Measurements from ENCODE around the gene EXOC1. TPM values are rescaled to one million over a fixed set of nuclear protein-coding genes. Genes with fewer than 3 reads are reported as not detected.

Gene EXOC1
- total RNA-seq, 1 donor from 2014 or later, result 75.8 TPM

DNA sequence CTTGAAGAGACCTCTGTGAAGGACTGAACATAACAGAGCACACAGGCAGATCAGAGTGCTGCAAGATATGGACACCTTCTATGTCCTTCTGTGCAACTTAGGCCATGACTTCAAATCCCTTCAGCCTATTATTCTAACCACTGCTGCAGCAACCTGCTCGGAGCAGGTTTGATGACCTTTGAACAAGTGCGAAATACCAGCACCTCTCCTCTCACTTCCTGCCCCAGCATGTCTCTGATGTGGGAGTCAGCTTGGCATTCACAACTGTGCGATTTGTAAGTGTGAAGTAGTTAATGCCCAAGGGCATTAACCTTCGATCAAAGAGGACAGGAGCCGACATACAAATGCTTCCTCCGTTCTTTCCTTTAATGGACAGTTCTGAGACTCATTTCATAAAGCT, 1.6 kb upstream of the EXOC1 start:
- DNase-seq (ENCODE audit: low spot score in 2 of 2) (no peak), FAIRE-seq (no peak)

DNA sequence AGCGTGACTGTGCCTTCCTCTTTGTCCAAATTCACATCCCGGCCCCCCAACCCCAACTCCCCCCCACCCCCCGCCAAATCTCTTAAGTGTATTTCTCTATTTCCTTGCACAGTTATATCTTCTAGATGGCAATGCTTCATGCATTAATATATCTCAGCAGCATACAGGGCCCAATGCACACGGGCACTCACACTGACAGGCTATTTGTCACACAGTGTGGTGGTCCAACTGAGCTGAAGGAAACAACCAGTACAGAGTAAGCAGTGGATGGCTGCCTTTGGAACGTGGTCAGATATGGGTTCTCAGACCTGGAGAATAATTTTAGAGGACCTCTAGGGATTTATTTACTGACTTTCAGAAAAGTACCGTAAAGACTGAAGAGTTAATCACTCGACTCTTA, 681 bp downstream of the EXOC1 start:
- DNase-seq (ENCODE audit: low spot score in 2 of 2) (no peak), FAIRE-seq (no peak)

DNA sequence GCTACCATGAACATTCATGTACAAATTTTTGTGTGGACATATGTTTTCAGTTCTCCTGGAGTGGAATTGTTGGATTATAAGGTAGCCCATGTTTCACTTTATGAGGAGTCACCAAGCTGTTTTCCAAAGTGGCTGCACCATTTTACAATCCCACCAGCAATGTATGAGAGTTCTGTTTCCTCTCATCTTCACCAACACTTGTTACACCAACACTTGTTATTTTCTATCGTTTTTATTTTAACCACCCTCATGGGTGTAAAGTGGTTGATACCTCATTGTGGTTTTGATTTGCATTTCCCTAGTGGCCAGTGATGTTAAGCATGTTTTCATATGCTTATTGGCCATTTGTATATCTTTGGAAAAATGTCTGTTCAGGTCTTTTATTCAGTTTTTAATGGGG, 4.1 kb downstream of the EXOC1 start:
- DNase-seq (ENCODE audit: low spot score in 2 of 2) (no peak), FAIRE-seq (no peak)

DNA sequence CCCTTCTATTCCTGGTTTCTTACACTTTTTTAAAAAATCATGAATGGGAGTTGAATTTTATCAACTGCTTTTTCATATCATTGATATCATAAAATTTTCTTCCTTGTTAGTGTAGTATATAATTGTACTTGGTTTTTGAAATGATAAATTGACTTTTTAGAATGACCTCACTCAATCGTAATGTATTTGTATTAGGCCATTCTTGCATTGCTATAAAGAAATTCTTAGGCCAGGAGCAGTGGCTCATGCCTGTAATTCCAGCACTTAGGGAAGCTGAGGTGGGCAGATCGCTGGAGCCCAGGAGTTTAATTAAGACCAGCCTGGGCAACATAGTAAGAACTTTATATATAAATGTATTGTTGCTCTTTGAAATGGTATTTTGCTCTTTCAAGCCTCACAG, 6.3 kb downstream of the EXOC1 start:
- DNase-seq (ENCODE audit: low spot score in 2 of 2), result no peak
- no peak for FAIRE-seq

DNA sequence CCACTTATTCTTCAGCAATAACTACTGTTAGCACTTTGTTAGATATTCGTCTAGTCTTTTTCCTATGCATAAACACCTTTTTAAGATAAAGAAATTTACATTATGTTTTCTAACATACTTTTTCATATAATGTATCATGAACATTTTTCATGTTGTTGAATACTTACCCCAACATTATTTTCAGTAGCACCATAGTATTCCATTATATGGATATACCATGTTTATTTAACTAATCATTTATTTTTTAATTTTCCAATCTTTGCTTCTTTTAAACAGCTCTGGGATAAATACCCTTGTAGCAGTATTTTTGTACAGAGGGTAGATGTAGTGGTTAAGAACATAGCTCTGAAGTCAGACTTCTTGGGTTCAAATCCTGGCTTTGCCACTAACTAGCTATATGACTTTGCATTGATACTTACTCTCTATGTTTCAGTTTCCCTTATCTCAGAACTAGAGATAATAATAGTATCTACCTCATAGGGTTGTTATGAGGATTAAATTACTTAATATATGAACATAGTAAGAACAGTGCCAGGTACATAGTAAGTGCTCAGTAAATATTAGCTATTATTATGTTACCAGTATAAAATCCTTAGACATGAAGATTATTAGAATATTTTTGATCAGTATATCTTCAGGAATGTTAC, 11.3 kb downstream of the EXOC1 start:
- no peak for FAIRE-seq

DNA sequence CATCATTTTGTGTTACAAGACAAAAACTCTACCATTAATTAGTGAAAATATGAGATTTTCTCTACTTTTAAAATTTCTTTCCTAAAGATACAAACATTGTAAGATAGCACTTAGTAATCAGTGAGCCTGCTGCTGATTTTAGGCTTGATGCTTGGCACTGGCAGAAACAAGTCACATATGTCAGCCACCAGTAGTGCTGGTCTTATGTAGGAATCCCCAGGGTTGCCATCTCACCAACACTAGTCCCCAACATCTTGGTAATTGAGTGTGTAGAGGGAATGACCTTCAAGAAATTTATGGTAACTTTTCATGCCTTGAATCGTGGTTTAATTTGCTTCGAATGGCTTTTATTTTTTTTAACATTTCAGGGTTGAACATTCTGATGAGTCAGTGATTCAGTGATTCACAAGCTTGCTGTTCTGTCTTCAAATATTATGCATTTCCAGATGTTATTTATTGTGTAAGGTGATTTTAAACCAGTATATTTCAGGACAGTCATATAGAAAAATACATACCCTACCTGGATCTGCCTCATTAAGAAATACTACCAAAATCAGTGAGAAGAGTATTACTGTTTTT, 11.9 kb downstream of the EXOC1 start:
- DNase-seq (ENCODE audit: low spot score in 2 of 2) (no peak), FAIRE-seq (no peak)

More for the DNA sequence above, 11.3 kb downstream of the EXOC1 start:
- no peak for DNase-seq (ENCODE audit: low spot score in 2 of 2)

DNA sequence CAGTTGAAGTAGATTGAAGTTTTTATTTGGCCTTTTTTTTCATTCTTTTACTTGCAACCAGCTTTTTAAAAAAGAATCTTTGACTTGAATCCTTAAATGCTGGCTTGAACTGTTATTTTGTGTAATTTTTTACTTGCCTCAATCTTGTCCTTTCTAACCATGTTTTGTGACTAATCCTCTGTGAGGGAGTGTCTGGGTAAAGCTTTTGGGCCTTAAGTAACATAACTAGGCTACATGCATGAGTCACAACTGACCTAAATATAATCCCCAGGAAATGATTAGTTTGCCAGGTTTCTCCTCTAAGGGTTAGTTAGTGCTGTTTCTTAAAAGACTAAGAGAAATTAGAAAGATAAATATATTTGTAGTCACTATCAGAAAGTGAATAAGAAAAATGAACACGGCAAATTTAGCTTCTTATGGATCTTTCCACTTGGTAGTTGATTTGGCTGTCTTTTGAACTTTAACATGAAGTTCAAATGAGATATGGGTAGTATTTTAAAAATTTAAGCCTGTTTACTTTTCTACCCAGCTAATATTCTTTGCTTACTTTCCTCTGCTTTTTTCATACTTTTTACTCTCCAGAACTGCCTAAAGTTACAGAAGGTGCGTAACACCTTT, 13.0 kb downstream of the EXOC1 start:
- DNase-seq (ENCODE audit: low spot score in 2 of 2) (no peak), FAIRE-seq (no peak)

DNA sequence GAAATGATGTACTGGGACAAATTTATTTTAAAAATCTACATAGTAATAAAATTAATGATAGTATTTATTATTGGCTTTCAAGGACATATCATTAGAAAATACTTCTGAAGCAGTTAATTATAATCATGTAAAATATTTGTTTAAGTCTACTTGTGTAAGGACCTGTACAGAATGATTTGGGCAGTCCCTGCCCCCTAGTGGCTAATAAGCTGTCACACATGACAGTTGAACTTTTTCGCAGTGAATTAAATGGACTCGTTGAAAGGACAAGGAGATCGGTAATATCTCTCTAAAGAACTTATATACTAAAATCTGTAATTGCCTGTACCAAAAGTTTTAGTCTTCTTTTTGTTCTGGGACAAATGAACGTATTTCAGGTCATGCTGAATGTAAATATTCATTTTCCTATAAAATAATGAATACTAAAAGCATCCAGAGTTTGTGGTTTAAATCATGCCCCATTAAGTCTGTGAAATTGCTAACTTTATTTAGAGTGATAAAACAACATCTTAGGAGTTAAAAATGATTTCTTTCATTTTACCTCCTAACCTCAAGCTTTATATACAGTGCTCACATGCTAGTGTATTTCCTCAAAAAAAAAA, 13.6 kb downstream of the EXOC1 start:
- FAIRE-seq (peak; percentile 78), DNase-seq (ENCODE audit: low spot score in 2 of 2) (no peak)

DNA sequence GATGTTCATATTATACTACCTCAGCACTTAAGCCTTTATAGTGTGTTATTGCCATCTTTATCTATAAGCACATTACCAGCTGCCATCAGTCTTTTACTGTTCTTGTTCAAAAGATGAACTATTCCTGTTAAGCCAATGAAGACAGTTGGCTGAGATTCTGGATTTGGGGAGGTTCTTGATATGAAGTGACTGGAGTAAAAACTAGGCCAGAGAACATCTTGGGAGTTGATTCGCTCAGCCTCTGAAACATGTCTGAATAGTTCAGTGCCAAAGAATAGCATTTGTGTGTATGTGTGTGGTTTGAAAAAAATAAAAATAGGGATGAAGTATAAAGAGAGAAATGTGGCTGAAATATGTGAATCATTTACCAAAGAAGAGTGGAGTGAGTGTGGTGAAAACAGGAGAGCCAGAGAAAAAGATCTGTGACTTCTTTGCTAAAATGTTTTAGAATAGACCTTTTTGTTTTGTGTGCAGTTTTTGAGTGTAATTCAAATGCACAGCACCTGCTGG, 15.2 kb downstream of the EXOC1 start:
- FAIRE-seq (no peak), DNase-seq (ENCODE audit: low spot score in 2 of 2) (no peak)

DNA sequence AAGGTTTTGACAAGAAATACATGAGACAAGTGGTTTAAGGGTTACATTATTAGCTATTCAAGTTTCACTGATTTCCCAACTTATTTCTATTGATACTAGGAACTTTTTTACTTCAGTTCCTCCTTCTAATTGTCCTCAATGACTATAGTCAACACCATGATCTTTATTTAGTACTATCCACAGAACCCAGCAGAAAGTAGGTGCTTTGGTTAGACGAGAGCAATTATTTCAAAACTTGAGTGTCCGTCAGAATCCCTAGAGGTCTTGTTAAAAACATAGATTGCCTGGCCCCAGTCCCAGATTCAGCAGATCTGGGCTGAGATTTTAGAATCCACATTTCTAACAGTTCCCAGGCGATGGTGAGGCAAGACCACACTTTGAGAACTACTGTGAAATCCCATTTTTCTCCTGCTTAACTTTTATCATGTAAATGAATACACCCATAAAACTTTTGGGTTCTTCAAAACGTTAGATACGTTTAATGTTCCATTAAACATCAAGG, 17.9 kb downstream of the EXOC1 start:
- FAIRE-seq, result no peak
- no peak for DNase-seq (ENCODE audit: low spot score in 2 of 2)

DNA sequence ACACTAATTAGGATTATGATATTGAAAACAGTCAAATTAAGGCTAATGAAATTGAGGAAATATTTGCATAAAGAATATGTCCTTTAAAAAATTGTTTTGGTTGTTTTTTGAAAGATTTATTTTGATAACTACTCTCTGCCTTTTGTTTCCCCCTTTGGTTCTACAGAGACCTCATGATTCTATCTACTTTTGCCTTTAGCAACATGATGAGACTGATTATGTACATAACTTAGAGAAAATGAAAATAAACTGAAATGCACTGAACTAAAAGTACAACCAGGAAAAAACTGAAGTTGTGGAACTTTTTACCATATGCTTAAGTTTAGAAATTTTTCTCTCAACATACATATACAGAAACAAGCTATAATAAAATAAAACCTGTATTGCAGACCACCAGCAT, 21.4 kb downstream of the EXOC1 start:
- FAIRE-seq, result no peak
- DNase-seq (ENCODE audit: low spot score in 2 of 2), result no peak

DNA sequence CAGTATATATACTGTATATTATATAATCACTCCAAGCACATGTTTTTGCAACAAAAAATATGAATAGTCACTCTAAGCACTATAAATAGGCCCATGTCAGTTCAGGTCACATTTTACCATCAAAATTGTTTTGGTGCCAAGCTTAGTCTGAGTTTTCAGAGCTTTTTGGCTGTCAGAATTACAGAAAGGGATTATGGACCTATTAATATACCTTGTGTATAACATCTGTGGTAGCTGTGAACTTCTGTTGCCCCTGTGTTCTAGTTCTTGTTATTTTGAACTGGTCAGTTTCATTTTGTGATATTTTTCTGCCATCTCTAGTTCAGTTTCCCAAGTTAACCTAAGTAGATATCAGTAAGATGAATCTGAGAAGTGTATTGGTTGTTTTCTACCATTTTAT, 22.9 kb downstream of the EXOC1 start:
- no peak for FAIRE-seq
- DNase-seq (ENCODE audit: low spot score in 2 of 2), result no peak

DNA sequence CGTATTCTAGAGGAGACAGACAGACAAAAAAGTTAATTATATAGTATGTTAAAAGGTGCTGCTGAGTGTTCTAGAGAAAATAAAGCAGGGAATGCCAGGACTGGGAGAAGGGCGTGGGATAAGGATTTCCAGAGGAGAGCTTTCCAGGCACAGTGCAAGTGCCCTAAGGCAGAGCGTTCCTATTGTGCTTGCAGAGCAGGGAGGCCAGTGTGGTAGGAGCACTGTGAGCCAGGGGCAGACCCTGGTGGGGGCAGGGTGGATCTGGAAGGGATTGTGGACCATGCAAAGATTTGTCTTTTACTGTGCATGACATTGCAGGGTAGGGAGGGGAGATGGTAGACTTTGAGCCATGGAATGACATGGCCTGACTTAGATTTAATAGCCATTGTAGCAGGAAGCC, 25.8 kb downstream of the EXOC1 start:
- FAIRE-seq, result no peak
- no peak for DNase-seq (ENCODE audit: low spot score in 2 of 2)

DNA sequence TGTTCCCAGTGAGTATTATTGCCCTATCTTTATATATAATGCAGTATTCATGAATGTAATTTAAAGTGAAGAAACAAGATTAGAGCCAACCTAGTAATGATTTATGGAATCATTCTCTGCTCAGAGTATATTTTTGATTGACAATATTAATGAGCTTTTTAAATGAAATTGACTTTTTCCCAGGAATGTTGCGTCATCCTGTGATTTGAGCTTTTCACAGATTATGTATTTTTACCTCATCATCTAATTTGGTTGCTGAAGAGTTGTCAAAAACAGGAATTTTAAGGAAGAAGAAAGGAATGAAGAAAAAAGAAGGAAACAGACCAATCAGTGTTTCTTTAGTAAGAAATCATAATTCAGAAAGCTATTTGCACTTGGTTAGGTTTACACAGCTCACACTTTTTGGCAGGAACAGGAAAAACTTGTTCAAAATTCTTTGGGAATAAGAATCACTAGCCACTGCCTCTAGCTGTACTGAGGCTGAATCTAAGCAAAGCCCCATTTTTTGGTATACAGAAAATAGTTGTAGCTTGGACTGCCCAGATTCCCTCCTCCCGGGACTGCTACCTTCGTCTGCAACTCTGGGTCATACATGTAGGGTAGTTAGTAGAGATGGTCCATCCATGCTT, 27.3 kb downstream of the EXOC1 start:
- DNase-seq (ENCODE audit: low spot score in 2 of 2) (no peak), FAIRE-seq (no peak)

DNA sequence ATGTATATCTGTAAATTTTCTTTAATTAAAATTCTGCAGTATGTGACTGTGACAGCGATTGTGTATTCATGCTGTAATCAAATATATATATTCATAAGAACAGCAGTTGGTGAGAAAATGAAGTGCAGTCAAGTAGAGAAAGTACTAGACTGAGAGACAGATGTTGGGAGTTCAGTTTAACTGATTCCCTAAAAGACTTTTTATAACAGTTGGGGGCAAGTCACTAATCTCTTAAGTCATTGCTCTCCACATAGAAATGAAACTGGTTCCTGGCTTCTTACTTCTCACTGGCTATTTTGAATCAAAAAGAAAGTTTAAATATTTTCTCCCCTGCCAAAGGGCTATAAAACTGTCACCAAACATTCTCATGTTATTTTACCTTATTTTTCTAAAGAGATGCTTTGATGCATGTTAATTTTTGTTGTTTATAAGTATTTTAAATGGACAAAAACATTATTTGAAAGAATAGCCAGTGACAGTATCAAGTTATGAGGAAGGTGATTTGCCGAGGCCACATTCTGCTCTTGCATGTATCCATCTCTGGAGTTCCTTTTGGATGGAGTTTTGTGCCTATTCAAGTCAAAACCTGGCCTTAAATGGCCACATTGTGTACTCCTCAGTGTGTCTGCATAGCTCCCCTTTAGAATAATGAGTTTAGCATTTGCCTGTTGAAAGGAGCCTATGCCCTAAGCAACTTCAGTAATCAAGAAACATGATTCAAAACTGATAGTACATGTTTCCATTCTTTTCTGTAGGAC, 30.8 kb downstream of the EXOC1 start:
- DNase-seq (ENCODE audit: low spot score in 2 of 2), result no peak
- FAIRE-seq, result no peak

DNA sequence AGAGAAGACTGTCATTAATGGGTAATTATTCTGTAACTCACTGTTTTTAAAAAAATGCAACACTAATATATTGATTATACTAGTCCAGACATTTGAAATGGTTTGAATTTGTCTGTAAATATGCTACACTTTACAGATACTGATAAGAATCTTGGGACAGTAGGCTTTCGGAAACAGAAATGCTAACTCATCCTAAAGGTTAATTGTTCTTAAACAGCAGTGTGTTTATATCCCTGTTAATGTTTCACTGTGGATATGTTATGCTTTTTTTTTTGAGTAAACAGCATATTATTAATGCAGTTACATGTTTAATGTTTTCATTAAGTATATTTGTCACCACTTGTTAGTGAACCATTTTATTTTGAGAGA, 31.4 kb downstream of the EXOC1 start:
- FAIRE-seq (no peak), DNase-seq (ENCODE audit: low spot score in 2 of 2) (no peak)

DNA sequence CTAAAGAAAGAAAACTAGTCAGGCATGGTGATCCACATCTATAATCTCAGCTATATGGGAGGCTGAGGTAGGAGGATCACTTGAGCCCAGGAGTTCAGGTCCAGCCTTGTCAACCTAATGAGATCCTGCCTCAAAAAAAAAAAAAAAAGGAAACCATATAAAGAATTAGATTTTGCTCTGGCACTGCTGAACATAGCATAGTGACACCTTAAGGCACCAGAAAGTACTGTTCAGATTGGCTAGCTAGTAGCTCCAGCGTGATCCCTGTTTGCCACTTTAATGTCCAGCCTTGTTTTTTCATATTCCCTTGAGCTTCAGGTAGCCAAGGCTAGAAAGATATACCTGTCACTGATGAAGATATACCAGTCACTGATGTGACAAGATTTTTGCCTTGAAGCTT, 34.1 kb downstream of the EXOC1 start:
- DNase-seq (ENCODE audit: low spot score in 2 of 2) (no peak), FAIRE-seq (no peak)

DNA sequence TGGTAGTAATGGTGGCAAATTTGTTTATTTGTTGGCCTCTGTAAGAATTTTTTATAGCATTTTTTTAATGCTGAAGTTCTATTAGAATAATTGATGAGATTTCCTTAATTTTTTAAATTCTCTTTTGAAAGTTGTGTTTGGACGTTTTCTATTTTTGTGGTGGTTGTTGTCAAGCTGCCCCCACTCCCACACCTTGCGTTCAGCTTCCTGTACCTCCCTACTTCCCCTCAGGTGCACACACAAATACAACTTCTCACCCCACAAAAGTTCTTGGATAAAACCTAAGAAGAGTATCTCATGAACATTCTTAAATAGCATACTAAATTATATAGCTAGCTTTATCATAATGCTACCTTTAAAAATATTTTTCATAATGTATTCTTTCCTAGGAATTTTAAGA, 38.7 kb downstream of the EXOC1 start:
- FAIRE-seq, result no peak
- no peak for DNase-seq (ENCODE audit: low spot score in 2 of 2)

DNA sequence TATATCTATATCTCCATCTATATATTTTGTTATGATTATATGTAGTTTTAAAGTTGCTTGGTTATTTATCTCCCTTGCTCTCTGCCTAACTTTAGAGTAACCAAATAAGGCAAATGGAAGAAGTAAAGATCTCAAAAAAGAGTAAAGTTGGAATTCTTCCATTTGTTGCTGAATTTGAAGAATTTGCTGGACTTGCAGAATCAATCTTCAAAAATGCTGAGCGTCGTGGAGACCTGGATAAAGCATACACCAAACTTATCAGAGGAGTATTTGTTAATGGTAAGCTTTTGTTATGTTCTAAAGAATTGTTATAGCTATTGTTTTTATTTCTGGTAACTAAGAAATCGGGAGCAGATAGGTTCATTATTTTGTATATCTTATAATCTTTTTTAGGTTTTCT, 43.2 kb downstream of the EXOC1 start:
- FAIRE-seq (peak; percentile 39), DNase-seq (ENCODE audit: low spot score in 2 of 2) (no peak)

DNA sequence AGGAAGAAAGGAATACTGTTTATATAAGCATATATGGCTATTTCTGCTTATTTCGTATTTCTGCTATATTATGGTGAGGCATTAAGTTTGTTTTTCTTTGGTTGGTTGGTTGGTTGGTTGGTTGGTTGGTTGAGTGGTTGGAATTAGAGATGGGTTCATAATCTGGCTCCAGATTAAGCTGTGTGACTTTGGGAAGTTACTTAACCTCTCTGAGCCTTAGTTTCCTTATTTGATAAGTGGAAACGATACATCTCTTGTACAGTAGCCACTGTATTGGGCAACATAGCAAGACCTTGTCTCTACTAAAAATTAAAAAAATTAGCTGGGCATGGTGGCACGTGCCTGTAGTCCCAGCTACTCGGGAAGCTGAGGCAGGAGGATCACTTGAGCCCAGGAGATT, 49.2 kb downstream of the EXOC1 start:
- DNase-seq (ENCODE audit: low spot score in 2 of 2) (no peak), FAIRE-seq (no peak)
